Progenitor cell of endocrine pancreas (in vitro differentiated cells): Measurements from ENCODE around the gene AGTRAP. TPM values are rescaled to one million over a fixed set of nuclear protein-coding genes. Genes with fewer than 3 reads are reported as not detected.

Source experiments
- DNase-seq: peaks from one replicate; pipeline ENCODE4 v3.0.0; 2021; ENCODE audit warnings: low spot score; ENCODE audit not compliant: unreplicated experiment
- H3K27ac Mint-ChIP-seq: 2 replicates; pipeline ENCODE4 v1.8.0; 2021; ENCODE audit warnings: mild to moderate bottlenecking, moderate library complexity, mixed read lengths
- H3K27me3 Mint-ChIP-seq: 2 replicates; pipeline ENCODE4 v1.8.0; 2021; ENCODE audit warnings: mixed read lengths
- H3K36me3 Mint-ChIP-seq: 2 replicates; pipeline ENCODE4 v1.8.0; 2022; ENCODE audit warnings: mixed read lengths; ENCODE audit not compliant: insufficient read depth
- H3K4me1 Mint-ChIP-seq: 2 replicates; pipeline ENCODE4 v1.8.0; 2021; ENCODE audit warnings: low read depth, mixed read lengths
- H3K4me3 Mint-ChIP-seq: 2 replicates; pipeline ENCODE4 v1.8.0; 2021; ENCODE audit warnings: low read depth, mild to moderate bottlenecking, moderate library complexity, mixed read lengths
- H3K9me3 Mint-ChIP-seq: 2 replicates; pipeline ENCODE4 v1.8.0; 2021; ENCODE audit warnings: low read depth, mixed read lengths
- CTCF ChIP-seq: fragments of 200-600 bp; sonication (generic); IDR thresholded peaks from one replicate; pipeline ENCODE4 v1.5.0; 2021; ENCODE audit warnings: antibody characterized with exemption, mild to moderate bottlenecking; ENCODE audit not compliant: unreplicated experiment
- long read RNA-seq: library from polyadenylated mRNA; unstranded; transcript quantifications from one replicate; pipeline ENCODE4 v2.0.0, GENCODE V29; 2020
- total RNA-seq: library from RNA; stranded (reverse); gene quantifications from 2 replicates; pipeline ENCODE4 v1.2.1, GENCODE V29; 2021

Gene AGTRAP
- 34.2 and 35.4 TPM in 2 replicates for total RNA-seq
- long read RNA-seq, transcript AGTRAP-201 (5 exons, 1,107 nt), result major isoform, 8 of 16 reads
- long read RNA-seq, partial matches to known transcripts, result 0 of 16 reads
- long read RNA-seq, other reads (novel, unspliced or antisense), result 8 of 16 reads

- Mint-ChIP-seq H3K27me3 (no peaks in the 10 kb centered on the region), H3K36me3 (no peaks in the 10 kb centered on the region), H3K27ac (peak within 1 kb of the TSS; percentile 95), H3K4me3 (peak within 1 kb of the TSS; percentile 96), H3K4me1 (peaks cover 9% of the 10 kb centered on the region), H3K9me3 (no peaks in the 10 kb centered on the region)
- TF ChIP-seq CTCF, result peak; percentile 13
- DNase-seq, result peak; percentile 93
Measured at GRCh38 chr1:11735854-11736745, at the start of gene AGTRAP. AGTRAP (plus strand) TSS chr1:11736136; CDS start chr1:11736209, 73 bp downstream.

GRCh38 chr1:11688506-11688905, 47.4 kb upstream of the AGTRAP start:
- DNase-seq, result no peak
- peaks cover 15% of the 10 kb centered on the region for H3K27me3 Mint-ChIP-seq
- no peak overlapping the region for H3K4me3 Mint-ChIP-seq
- TF ChIP-seq CTCF, result no peak
- H3K36me3 Mint-ChIP-seq, result no peaks in the 10 kb centered on the region
- no peak overlapping the region for H3K27ac Mint-ChIP-seq
- no peaks in the 10 kb centered on the region for H3K9me3 Mint-ChIP-seq
- H3K4me1 Mint-ChIP-seq, result peaks cover 9% of the 10 kb centered on the region

GRCh38 chr1:11690397-11691301, 45.3 kb upstream of the AGTRAP start:
- Mint-ChIP-seq H3K36me3 (no peaks in the 10 kb centered on the region), H3K9me3 (no peaks in the 10 kb centered on the region), H3K4me3 (peak overlapping the region; percentile 90), H3K4me1 (peaks cover 9% of the 10 kb centered on the region), H3K27me3 (peaks cover 24% of the 10 kb centered on the region), H3K27ac (peak overlapping the region; percentile 99)
- DNase-seq, result peak; percentile 70
- no peak for TF ChIP-seq CTCF

- DNase-seq, result peak; percentile 74
- H3K27me3 Mint-ChIP-seq, result peaks cover 24% of the 10 kb centered on the region
- no peaks in the 10 kb centered on the region for H3K36me3 Mint-ChIP-seq
- H3K9me3 Mint-ChIP-seq, result no peaks in the 10 kb centered on the region
- H3K4me3 Mint-ChIP-seq, result peak within 1 kb of the TSS; percentile 90
- H3K27ac Mint-ChIP-seq, result peak within 1 kb of the TSS; percentile 99
- TF ChIP-seq CTCF, result no peak
- peaks cover 9% of the 10 kb centered on the region for H3K4me1 Mint-ChIP-seq
Measured at GRCh38 chr1:11691302-11691914, 44.5 kb upstream of the AGTRAP start, which contains the start of gene DRAXIN. DRAXIN (plus strand) TSS chr1:11691710; CDS start chr1:11706259, 14,549 bp downstream.
